Dendritic cell treated with granulocyte-macrophage colony-stimulating factor and Interleukin-4, amounts not matched to agents 40 ng/mL and 50 ng/mL, for 4 days (primary cell): ENCODE data around the gene MAML2.

Source experiments
- H3K27ac Mint-ChIP-seq: one replicate; pipeline ENCODE4 v1.8.0; 2022; ENCODE audit warnings: mild to moderate bottlenecking, mixed read lengths
- H3K27me3 Mint-ChIP-seq: one replicate; pipeline ENCODE4 v1.8.0; 2022; ENCODE audit warnings: mild to moderate bottlenecking, mixed read lengths
- H3K36me3 Mint-ChIP-seq: one replicate; pipeline ENCODE4 v1.8.0; 2022; ENCODE audit warnings: low read depth, mixed read lengths
- H3K4me1 Mint-ChIP-seq: one replicate; pipeline ENCODE4 v1.8.0; 2022; ENCODE audit warnings: low read depth, mixed read lengths
- H3K4me3 Mint-ChIP-seq: one replicate; pipeline ENCODE4 v1.8.0; 2022; ENCODE audit warnings: mild to moderate bottlenecking, moderate library complexity, mixed read lengths
- H3K9me3 Mint-ChIP-seq: one replicate; pipeline ENCODE4 v1.8.0; 2022; ENCODE audit warnings: mixed read lengths
- intact Hi-C: fragments of 100-400 bp; cut with micrococcal nuclease; formaldehyde crosslinking; loops from one replicate; pipeline ENCODE4 v1.15.0; 2022

The MAML2 gene

DNA sequence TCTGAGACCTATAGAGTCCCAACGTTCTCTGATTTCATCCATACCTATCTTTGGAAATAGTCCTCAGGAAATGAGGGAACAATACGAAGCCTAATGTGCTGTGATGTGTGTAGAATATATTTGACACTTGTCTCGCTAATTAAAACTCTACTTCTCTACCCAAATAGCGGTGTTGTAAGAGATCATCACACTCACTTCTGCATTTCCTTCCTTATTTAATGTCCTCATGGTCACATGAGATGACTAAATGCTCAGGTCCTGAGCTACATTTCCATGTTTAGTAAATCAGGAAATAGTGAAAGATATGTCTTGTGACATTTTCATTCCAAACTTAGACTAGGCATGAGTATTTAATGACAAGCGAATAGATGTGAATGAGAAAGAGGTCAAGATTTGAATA, 112.3 kb downstream of the MAML2 start:
- intact Hi-C loops = no loop called here
- Mint-ChIP-seq H3K27ac (no peak overlapping the region), H3K4me1 (peaks cover 54% of the 10 kb centered on the region), H3K27me3 (no peaks in the 10 kb centered on the region), H3K36me3 (no peaks in the 10 kb centered on the region), H3K9me3 (no peaks in the 10 kb centered on the region), H3K4me3 (no peak overlapping the region)

DNA sequence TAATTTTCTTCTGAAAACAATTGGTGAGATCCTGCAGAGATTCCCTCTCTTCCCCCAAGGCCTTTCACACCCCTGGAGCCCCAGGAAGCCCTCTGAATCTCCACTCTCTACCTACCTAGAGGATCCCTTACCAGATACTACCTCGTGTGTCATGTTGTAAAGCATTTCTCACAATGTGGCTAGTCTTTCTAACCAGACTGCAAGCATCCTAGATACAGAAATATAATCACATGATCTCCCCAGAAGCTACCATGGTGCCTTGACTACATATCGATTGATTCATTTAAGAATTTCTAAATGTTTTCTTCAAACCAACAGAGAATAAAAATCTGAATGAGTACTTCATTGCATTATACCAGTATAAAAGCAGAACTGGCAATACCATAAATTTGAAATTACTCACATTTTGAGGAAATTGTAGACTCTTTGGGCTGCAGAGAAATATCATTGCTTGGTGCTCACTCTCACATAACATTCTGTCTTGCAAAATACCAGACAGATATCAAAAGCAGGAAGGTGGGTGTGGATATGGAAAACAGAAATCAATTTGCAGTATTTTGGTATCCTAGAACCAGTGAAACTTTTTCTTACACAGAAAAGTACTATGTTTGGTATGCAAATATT, 113.5 kb downstream of the MAML2 start:
- no peaks in the 10 kb centered on the region for H3K36me3 Mint-ChIP-seq
- intact Hi-C loops = no loop called here
- no peaks in the 10 kb centered on the region for H3K27me3 Mint-ChIP-seq
- H3K4me3 Mint-ChIP-seq = no peak overlapping the region
- peak overlapping the region; percentile 74 for H3K27ac Mint-ChIP-seq
- peaks cover 50% of the 10 kb centered on the region for H3K4me1 Mint-ChIP-seq
- H3K9me3 Mint-ChIP-seq = no peaks in the 10 kb centered on the region

DNA sequence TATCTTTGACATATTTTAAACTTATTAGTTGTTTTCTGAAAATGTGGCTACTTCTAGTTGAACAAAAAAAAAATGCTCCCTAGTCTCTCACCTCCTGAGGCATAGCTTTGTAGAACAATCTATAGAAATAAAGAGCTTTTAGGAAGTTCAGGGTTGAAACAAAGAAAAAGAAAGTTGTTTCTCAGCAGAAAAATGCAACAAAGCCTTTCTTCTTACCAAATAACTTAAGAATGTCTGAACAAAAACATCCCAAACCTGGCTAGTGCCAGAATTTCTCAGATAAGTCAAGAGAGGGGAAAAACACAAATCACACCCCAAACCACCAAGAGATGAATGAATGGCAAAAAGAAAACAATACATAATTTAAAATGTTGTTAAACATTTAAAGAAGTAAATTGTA, 114.1 kb downstream of the MAML2 start:
- Mint-ChIP-seq H3K4me3 (no peak overlapping the region), H3K9me3 (no peaks in the 10 kb centered on the region), H3K27ac (peak overlapping the region; percentile 74), H3K36me3 (no peaks in the 10 kb centered on the region), H3K4me1 (peaks cover 50% of the 10 kb centered on the region), H3K27me3 (no peaks in the 10 kb centered on the region)
- intact Hi-C loops = no loop called here

DNA sequence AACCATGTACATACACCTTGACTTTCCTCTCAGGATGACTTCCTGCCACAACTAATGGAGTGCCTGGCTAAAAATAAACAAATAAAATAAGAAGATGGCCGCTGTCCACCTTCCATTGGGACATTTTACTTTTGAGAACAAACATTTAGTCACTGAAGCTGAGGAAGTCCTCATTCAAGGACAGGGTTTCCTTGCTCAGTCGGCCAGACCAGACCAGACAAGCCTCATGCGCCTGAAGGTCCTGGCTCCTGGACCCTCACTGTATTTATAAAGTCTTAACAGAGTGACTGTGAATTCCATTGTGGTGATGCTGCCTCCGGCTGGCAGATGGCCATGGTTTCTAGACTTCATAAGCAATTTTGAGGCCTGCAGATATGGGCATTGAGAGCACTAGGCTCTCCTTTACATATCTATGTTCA, 114.5 kb downstream of the MAML2 start:
- Mint-ChIP-seq H3K27me3 (no peaks in the 10 kb centered on the region), H3K4me3 (no peak overlapping the region), H3K9me3 (no peaks in the 10 kb centered on the region), H3K4me1 (peaks cover 46% of the 10 kb centered on the region), H3K36me3 (no peaks in the 10 kb centered on the region), H3K27ac (no peak overlapping the region)
- intact Hi-C loops = no loop called here

DNA sequence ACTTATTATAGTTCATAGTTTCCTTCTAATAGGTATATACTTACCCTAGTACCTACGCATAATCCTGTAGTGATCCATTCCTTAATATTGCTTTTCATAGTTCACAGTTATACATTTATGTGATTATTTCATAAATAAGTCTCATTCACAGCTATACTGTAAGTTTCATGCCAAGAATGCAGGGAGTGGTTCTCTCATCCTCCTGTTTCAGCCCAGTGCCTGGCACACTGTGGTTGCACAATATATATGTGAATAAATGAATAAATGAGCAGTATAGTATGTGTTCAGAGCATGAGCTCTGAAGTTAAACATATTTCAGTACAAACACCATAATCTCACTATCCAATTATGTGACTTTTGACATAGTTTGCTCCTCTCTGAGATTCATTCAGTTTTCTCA, 115.8 kb downstream of the MAML2 start:
- peaks cover 39% of the 10 kb centered on the region for H3K4me1 Mint-ChIP-seq
- no peaks in the 10 kb centered on the region for H3K27me3 Mint-ChIP-seq
- no peaks in the 10 kb centered on the region for H3K9me3 Mint-ChIP-seq
- intact Hi-C loops = no loop called here
- H3K4me3 Mint-ChIP-seq = no peak overlapping the region
- no peaks in the 10 kb centered on the region for H3K36me3 Mint-ChIP-seq
- no peak overlapping the region for H3K27ac Mint-ChIP-seq

DNA sequence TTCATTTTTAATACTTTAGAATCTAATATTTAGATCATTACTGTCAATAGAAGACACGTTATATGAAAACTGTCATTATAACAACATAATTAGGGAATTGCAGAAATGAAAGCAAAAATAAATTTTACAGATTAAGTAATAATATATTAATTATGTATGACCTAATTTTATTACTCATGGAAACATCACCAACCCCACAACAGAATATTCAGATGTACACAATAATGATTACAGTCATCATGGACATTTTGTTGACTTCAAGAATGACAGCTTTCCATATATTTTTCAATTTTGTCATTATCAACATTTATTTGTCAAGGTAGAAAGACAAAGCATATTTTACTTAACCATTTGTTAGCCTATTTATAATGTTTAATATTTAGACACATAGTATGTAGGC, 119.9 kb downstream of the MAML2 start:
- no peaks in the 10 kb centered on the region for H3K36me3 Mint-ChIP-seq
- peaks cover 21% of the 10 kb centered on the region for H3K4me1 Mint-ChIP-seq
- intact Hi-C loops = no loop called here
- H3K4me3 Mint-ChIP-seq = no peak overlapping the region
- no peaks in the 10 kb centered on the region for H3K27me3 Mint-ChIP-seq
- no peaks in the 10 kb centered on the region for H3K9me3 Mint-ChIP-seq
- no peak overlapping the region for H3K27ac Mint-ChIP-seq

DNA sequence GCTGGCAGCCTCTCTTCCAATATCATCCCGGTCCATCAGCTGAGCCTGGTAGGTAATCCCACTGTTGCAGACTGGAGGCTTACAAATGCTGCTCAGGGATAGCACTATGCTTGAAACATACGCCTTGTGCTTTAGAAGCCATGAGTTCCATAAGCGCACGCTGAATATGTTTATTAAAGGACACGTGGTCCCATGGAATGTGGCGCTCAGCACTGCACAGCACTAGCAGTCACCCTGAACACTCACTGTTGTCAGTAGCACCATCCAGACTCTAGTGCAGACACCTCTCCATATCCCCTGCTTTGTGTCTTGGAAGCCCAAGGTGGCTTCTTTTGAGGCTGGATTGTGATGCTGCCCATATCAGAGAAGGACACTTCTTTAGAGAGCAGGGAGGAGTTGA, 120.9 kb downstream of the MAML2 start:
- intact Hi-C loops = no loop called here
- Mint-ChIP-seq H3K4me1 (peaks cover 15% of the 10 kb centered on the region), H3K36me3 (no peaks in the 10 kb centered on the region), H3K27ac (no peak overlapping the region), H3K27me3 (no peaks in the 10 kb centered on the region), H3K9me3 (no peaks in the 10 kb centered on the region), H3K4me3 (no peak overlapping the region)

DNA sequence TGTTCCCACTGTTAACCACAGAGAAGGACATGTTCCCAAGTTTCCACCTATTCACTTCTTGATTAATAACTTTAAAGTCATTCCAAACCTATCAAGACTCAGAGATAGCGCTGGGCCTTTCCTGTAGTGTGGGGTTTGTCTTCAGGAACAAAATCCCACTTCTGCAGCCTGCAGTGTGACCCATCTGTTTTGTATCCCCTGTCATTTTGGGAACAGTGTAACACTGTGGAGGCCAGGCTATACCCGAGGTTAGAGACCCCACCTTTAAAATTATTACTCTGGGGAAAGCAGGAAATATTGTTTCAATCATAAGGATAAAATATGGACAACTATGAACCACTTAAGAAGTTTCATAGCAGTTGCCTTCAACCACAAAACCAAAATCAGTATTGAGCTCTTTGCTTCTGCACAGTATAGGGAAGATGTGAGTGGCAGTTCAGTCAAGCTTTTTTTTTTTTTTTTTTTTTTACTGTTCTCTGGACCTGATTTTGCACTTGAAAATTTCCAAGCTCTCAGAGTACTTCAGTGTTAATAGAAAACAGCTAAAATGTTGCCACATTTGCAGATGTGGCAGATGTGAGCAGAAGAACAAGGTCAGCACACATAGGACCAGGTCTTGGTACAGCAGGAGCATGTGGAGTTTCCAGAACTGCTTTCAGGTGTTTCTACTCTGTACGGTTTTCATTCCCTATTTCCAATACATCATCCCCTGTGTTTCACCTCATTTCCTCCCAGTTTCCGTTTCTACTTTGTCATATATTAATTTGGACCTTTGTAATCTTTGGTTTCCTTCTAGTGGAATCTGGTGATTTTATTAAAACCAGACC, 121.5 kb downstream of the MAML2 start:
- no peak overlapping the region for H3K27ac Mint-ChIP-seq
- peaks cover 21% of the 10 kb centered on the region for H3K4me1 Mint-ChIP-seq
- no peaks in the 10 kb centered on the region for H3K36me3 Mint-ChIP-seq
- intact Hi-C loops = no loop called here
- no peak overlapping the region for H3K4me3 Mint-ChIP-seq
- peaks cover 3% of the 10 kb centered on the region for H3K27me3 Mint-ChIP-seq
- H3K9me3 Mint-ChIP-seq = no peaks in the 10 kb centered on the region

DNA sequence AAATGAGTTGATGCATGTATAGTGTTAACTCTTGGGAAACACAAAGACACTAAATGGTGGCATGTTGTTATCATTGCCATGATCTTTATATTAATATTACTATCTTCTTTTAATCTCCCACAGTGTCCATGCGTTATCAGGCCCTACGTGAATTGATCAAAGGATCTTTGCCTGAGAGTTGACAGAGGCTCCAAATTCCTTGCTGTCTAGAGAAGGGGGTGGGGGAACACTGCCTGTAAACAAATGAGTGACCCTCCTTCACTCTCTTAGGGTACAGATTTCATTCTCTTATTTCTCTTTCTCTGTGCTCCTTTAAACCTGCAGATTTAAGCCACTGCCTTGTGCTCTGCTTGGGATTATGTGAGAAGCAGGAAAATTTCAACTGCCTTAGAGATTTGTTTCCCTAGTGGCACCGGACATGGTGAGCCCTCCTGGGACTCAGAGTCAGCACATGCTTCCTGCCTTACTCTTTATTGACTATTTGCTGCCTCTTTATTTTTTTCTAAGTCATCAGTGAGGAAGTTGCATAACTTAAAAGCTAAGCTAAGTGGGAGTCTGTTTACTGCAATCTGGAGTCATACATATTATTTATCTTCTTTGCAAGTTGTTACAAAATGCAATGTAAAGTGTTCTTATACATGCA, 122.9 kb downstream of the MAML2 start:
- Mint-ChIP-seq H3K27ac (peak overlapping the region; percentile 34), H3K4me1 (peaks cover 35% of the 10 kb centered on the region), H3K9me3 (no peaks in the 10 kb centered on the region), H3K36me3 (no peaks in the 10 kb centered on the region), H3K27me3 (peaks cover 3% of the 10 kb centered on the region), H3K4me3 (no peak overlapping the region)
- intact Hi-C loops = no loop called here

DNA sequence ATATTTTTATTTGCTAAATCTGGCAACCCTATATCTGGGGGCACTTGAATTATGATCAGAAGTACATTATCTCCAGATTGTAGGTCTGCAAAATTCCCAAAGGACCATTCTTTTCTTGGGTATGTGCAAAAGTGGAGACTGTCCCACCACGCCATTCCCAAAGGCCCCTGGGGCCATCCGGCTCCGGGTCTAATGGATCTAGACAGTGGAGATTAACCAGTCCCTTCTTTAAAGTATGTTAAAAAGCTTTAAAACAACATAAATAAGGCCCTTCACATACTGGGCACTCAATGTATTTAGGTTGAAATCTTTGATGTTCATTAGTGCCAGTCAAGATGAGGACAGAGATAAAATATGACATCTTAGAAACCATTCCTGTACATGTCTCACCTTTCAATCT, 124.1 kb downstream of the MAML2 start:
- Mint-ChIP-seq H3K4me1 (peaks cover 41% of the 10 kb centered on the region), H3K4me3 (no peak overlapping the region), H3K9me3 (no peaks in the 10 kb centered on the region), H3K36me3 (no peaks in the 10 kb centered on the region), H3K27me3 (peaks cover 3% of the 10 kb centered on the region), H3K27ac (no peak overlapping the region)
- intact Hi-C loops = no loop called here

DNA sequence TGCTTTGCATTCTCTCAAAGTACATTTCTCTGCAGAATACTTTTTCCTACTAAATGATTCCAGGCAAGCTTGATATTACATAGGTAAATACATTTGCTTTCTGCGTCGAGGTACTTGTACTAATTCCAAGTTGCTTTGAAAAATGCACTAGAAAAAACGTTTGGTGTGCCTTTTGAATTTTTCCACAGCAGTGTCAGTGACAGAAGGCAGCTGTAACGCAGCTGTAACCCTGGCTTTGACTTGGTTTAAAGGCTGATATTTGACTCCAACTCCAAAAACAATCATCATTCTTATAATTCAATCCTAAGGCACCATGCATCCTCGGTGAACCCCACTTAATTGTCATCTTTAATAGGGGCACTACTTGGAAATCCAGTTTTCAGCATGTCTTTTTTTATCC, 125.0 kb downstream of the MAML2 start:
- Mint-ChIP-seq H3K9me3 (no peaks in the 10 kb centered on the region), H3K27ac (no peak overlapping the region), H3K4me1 (peaks cover 42% of the 10 kb centered on the region), H3K36me3 (no peaks in the 10 kb centered on the region), H3K27me3 (peaks cover 3% of the 10 kb centered on the region), H3K4me3 (no peak overlapping the region)
- intact Hi-C loops = no loop called here

DNA sequence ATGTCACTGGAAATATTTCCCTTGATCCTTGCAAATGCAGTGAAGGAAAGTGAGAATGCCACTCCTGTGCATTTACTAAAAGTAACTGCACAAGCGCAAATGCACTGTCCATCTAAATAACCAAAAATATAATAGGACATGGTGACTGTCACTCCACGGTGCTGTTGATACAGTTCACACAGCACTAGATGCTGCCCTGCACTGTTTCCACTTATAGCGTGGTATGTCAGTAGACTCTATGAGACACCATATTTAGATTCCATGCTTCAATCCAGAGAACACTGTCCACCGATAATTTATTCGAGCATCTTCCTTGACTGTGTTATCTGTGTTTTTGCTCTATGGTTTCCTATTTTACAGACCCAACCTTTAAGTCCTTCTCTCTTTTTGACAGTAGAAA, 125.8 kb downstream of the MAML2 start:
- intact Hi-C loops = no loop called here
- Mint-ChIP-seq H3K4me1 (peaks cover 49% of the 10 kb centered on the region), H3K27ac (no peak overlapping the region), H3K36me3 (no peaks in the 10 kb centered on the region), H3K9me3 (no peaks in the 10 kb centered on the region), H3K4me3 (no peak overlapping the region), H3K27me3 (peaks cover 3% of the 10 kb centered on the region)

DNA sequence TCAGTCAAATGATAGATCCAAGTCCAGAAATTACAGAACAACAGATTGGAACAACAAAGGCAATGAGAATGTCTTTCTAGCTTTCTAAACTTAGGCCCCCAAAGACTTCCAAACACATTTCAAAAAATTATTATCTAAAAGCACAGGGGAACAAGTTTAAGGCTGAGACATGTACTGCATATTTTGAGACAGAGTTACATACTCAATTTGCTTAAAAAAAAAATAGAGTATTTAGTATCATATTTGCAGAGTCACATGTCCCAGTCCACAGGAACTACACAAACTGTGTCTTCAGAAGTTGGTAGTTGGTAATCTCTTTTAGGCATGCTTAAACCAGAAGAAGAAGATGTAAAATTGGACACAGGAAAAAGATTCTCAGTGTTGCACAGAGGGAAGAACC, 127.2 kb downstream of the MAML2 start:
- peaks cover 52% of the 10 kb centered on the region for H3K4me1 Mint-ChIP-seq
- H3K36me3 Mint-ChIP-seq = no peaks in the 10 kb centered on the region
- peaks cover 5% of the 10 kb centered on the region for H3K27me3 Mint-ChIP-seq
- no peak overlapping the region for H3K4me3 Mint-ChIP-seq
- intact Hi-C loops = no loop called here
- no peaks in the 10 kb centered on the region for H3K9me3 Mint-ChIP-seq
- peak overlapping the region; percentile 78 for H3K27ac Mint-ChIP-seq

DNA sequence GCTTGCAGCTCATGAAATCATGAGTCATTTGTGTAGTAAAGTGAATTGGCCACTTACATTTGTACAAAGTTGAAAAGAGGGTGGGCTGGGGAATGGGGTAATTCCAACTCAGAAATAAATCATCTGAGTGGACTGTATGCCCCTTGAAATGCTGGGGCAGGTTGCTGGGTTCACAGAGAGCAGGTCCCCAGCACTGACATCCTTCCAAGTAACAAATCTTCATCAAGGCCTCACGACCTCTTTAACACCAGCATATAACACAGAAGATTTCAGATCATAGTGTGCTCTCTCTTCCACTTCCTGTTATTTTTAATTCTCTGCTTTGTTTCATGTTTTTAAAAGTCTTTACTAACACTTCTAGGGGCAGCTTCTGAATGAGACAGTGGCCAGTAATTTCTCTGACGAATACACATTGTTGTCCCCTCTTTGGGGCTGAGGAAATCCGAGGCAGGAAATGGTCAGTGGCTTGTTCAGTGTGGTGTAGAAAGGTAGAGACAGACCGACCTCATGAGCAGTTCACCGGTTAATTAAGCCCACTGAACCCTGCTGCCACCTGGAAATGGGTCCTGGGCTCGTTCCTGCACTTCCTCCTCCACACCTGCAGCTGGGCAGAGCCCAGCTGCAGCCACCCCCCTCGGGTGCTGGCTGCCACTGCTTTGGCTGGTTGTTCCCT, 127.7 kb downstream of the MAML2 start:
- Mint-ChIP-seq H3K27ac (peak overlapping the region; percentile 78), H3K27me3 (peaks cover 5% of the 10 kb centered on the region), H3K36me3 (no peaks in the 10 kb centered on the region), H3K9me3 (no peaks in the 10 kb centered on the region), H3K4me1 (peaks cover 49% of the 10 kb centered on the region), H3K4me3 (peak overlapping the region; percentile 9)
- intact Hi-C loops = no loop called here
